Epithelial cell of esophagus (primary cell): ENCODE results near the gene PPFIA3.

Experiments used
- DNase-seq: peaks from one replicate; pipeline ENCODE4 v3.0.0; 2010; ENCODE audit warnings: low read depth
- H3K4me3 ChIP-seq: 2 replicates; pipeline ENCODE4 v1.5.1; 2011; ENCODE audit warnings: mild to moderate bottlenecking, low read length, control low read depth
- CTCF ChIP-seq: IDR thresholded peaks from 2 replicates; pipeline ENCODE4 v1.5.1; 2011; ENCODE audit warnings: low read depth, mild to moderate bottlenecking, low read length, control low read depth, inconsistent platforms; ENCODE audit not compliant: insufficient read depth; ENCODE audit errors: missing control alignments

Gene PPFIA3

GRCh38 chr19:49148044-49148682, 28.8 kb downstream of the PPFIA3 start:
- no peak for TF ChIP-seq CTCF
- no peak for DNase-seq
- no peak overlapping the region for H3K4me3 ChIP-seq

GRCh38 chr19:49148784-49149651, 29.7 kb downstream of the PPFIA3 start:
- no peak for TF ChIP-seq CTCF
- peak; percentile 97 for DNase-seq
- peak overlapping the region; percentile 77 for H3K4me3 ChIP-seq

GRCh38 chr19:49149652-49150105, 30.3 kb downstream of the PPFIA3 start:
- peak; percentile 76 for DNase-seq
- no peak for TF ChIP-seq CTCF

GRCh38 chr19:49150106-49150943, 31.0 kb downstream of the PPFIA3 start:
- no peak for TF ChIP-seq CTCF
- peak; percentile 70 for DNase-seq
- H3K4me3 ChIP-seq, result peak overlapping the region; percentile 77

More at GRCh38 chr19:49149652-49150105, 30.3 kb downstream of the PPFIA3 start:
- peak overlapping the region; percentile 77 for H3K4me3 ChIP-seq

- TF ChIP-seq CTCF, result no peak
- peak overlapping the region; percentile 77 for H3K4me3 ChIP-seq
- DNase-seq, result no peak
Observed at GRCh38 chr19:49150944-49151243, 31.6 kb downstream of the PPFIA3 start.

- DNase-seq, result peak; percentile 96
- TF ChIP-seq CTCF, result no peak
- H3K4me3 ChIP-seq, result peak overlapping the region; percentile 2
Observed at GRCh38 chr19:49151267-49152118, 32.1 kb downstream of the PPFIA3 start.
